SK-N-SH (cell line): Measurements from ENCODE around the gene NDUFS7. TPM values are rescaled to one million over a fixed set of nuclear protein-coding genes. Genes with fewer than 3 reads are reported as not detected.

Experiments used
- CTCF ChIA-PET: fragments of 300-600, 350-600 bp; formaldehyde crosslinking; extraction: SDS; loops from one replicate; lab custom pipeline; 2021; lab: Yijun Ruan, JAX
- POLR2A ChIA-PET: fragments of 350-600 bp; sonication (Branson Sonifier 250); formaldehyde crosslinking; extraction: SDS; loops from one replicate; lab custom pipeline; 2020; ENCODE audit warnings: antibody characterized with exemption, inconsistent platforms; lab: Yijun Ruan, JAX
- DNase-seq: peaks from one replicate; pipeline ENCODE4 v3.0.0; 2012
- H2AFZ ChIP-seq: fragments of 200-600 bp; sonication (generic); 2 replicates; pipeline ENCODE4 v1.8.1; 2016; ENCODE audit warnings: antibody characterized with exemption, mild to moderate bottlenecking, low read depth
- H3F3A ChIP-seq: fragments of 200-600 bp; sonication (generic); replicated peaks from 2 replicates; pipeline ENCODE3; 2016; ENCODE audit warnings: antibody characterized with exemption, mild to moderate bottlenecking; ENCODE audit not compliant: insufficient read depth
- H3K27ac ChIP-seq, 2 experiments: fragments of 200-500 bp in 1 of 2; fragments of 200-600 bp in 1 of 2; sonication (Bioruptor generic) in 1 of 2; sonication (generic), shearing (Covaris generic) in 1 of 2; 2 replicates each; pipeline versions ENCODE4 v1.5.1 to v1.6.1; 2014 to 2016; ENCODE audit warnings: low read depth in 2 of 2, inconsistent platforms in 1 of 2, low read length in 1 of 2, mild to moderate bottlenecking in 1 of 2, mixed read lengths in 1 of 2
- H3K27me3 ChIP-seq: fragments of 200-600 bp; sonication (generic), shearing (Covaris generic); 2 replicates; pipeline ENCODE4 v1.6.1; 2016; ENCODE audit warnings: mixed run types; ENCODE audit not compliant: insufficient read depth
- H3K36me3 ChIP-seq, 2 experiments: fragments of 200-500 bp in 1 of 2; fragments of 200-600 bp in 1 of 2; sonication (Bioruptor generic) in 1 of 2; sonication (generic) in 1 of 2; replicated peaks in 1 of 2; 2 replicates each; pipeline versions ENCODE3 to v1.5.1; 2014 to 2016; ENCODE audit warnings: low read length in 1 of 2, mild to moderate bottlenecking in 1 of 2; ENCODE audit not compliant: insufficient read depth in 2 of 2, control insufficient read depth in 1 of 2
- H3K4me1 ChIP-seq, 2 experiments: fragments of 200-500 bp in 1 of 2; fragments of 200-600 bp in 1 of 2; sonication (Bioruptor generic) in 1 of 2; sonication (generic), shearing (Covaris generic) in 1 of 2; 2 replicates each; pipeline versions ENCODE4 v1.5.1 to v1.6.1; 2014 to 2016; ENCODE audit warnings: low read depth in 1 of 2, low read length in 1 of 2, mixed run types in 1 of 2; ENCODE audit not compliant: insufficient read depth in 2 of 2, control insufficient read depth in 1 of 2
- H3K4me2 ChIP-seq: fragments of 200-600 bp; sonication (generic), shearing (Covaris generic); 2 replicates; pipeline ENCODE4 v1.6.1; 2017; ENCODE audit warnings: mixed run types
- H3K4me3 ChIP-seq, 2 experiments: fragments of 200-500 bp in 1 of 2; fragments of 200-600 bp in 1 of 2; sonication (Bioruptor generic) in 1 of 2; sonication (generic), shearing (Covaris generic) in 1 of 2; 2 replicates each; pipeline versions ENCODE4 v1.5.1 to v1.8.1; 2014 to 2016; ENCODE audit warnings: low read depth in 2 of 2, inconsistent platforms in 1 of 2, low read length in 1 of 2, mild to moderate bottlenecking in 1 of 2, mixed read lengths in 1 of 2, moderate library complexity in 1 of 2
- H3K79me2 ChIP-seq: fragments of 200-600 bp; sonication (generic); 2 replicates; pipeline ENCODE4 v1.8.1; 2017; ENCODE audit warnings: mild to moderate bottlenecking; ENCODE audit not compliant: insufficient read depth
- H3K9ac ChIP-seq: fragments of 200-600 bp; sonication (generic); 2 replicates; pipeline ENCODE4 v1.6.1; 2017; ENCODE audit warnings: mixed run types
- H3K9me2 ChIP-seq: fragments of 200-600 bp; sonication (generic); 2 replicates; pipeline ENCODE4 v1.6.1; 2017; ENCODE audit warnings: mixed run types
- H3K9me3 ChIP-seq: fragments of 200-600 bp; sonication (generic); 2 replicates; pipeline ENCODE4 v1.6.1; 2017; ENCODE audit warnings: mixed run types, mild to moderate bottlenecking, moderate library complexity
- H4K20me1 ChIP-seq: fragments of 200-600 bp; sonication (generic); 2 replicates; pipeline ENCODE4 v1.6.1; 2017; ENCODE audit warnings: mild to moderate bottlenecking, mixed run types; ENCODE audit not compliant: insufficient read depth
- CHD2 ChIP-seq: fragments of 150-350 bp; IDR thresholded peaks from 2 replicates; pipeline ENCODE4 v1.6.1; 2018; ENCODE audit warnings: low read length; ENCODE audit not compliant: partially characterized antibody
- FOXJ3 ChIP-seq: sonication (generic); formaldehyde crosslinking; IDR thresholded peaks from 2 replicates; pipeline ENCODE4 v1.5.1; 2020; ENCODE audit warnings: mild to moderate bottlenecking, missing genetic modification reagents
- GATA2 ChIP-seq: sonication (generic); formaldehyde crosslinking; IDR thresholded peaks from 2 replicates; pipeline ENCODE4 v1.5.0; 2020; ENCODE audit warnings: mild to moderate bottlenecking, missing genetic modification reagents
- JUND ChIP-seq: IDR thresholded peaks from 2 replicates; pipeline ENCODE4 v1.4.0; 2012
- MXI1 ChIP-seq: IDR thresholded peaks from 2 replicates; pipeline ENCODE4 v1.6.1; 2012; ENCODE audit warnings: mild to moderate bottlenecking, low read depth, low read length, improper control_type of control experiment
- NRF1 ChIP-seq: IDR thresholded peaks from 2 replicates; pipeline ENCODE4 v1.6.1; 2012; ENCODE audit warnings: low read depth, mild to moderate bottlenecking, low read length
- PBX3 ChIP-seq: IDR thresholded peaks from 2 replicates; pipeline ENCODE4; 2012
- RAD21 ChIP-seq: IDR thresholded peaks from 2 replicates; pipeline ENCODE4 v1.6.1; 2012; ENCODE audit warnings: mild to moderate bottlenecking, low read length
- RCOR1 ChIP-seq: fragments of 150-350 bp; IDR thresholded peaks from 2 replicates; pipeline ENCODE4 v1.6.1; 2017; ENCODE audit warnings: antibody characterized with exemption, low read length
- RFX5 ChIP-seq: IDR thresholded peaks from 2 replicates; pipeline ENCODE4 v1.6.1; 2012; ENCODE audit warnings: mild to moderate bottlenecking, improper control_type of control experiment, low read length
- RXRA ChIP-seq: IDR thresholded peaks from 2 replicates; pipeline ENCODE4 v1.4.0; 2012; ENCODE audit warnings: low read depth, mild to moderate bottlenecking, borderline replicate concordance
- SIN3A ChIP-seq: IDR thresholded peaks from 2 replicates; pipeline ENCODE4 v1.6.1; 2012; ENCODE audit warnings: low read depth, mild to moderate bottlenecking, low read length, moderate library complexity, borderline replicate concordance
- TAF1 ChIP-seq: IDR thresholded peaks from 2 replicates; pipeline ENCODE4 v1.6.1; 2012; ENCODE audit warnings: low read depth, mild to moderate bottlenecking, low read length, moderate library complexity, borderline replicate concordance
- TCF12 ChIP-seq: IDR thresholded peaks from 2 replicates; pipeline ENCODE4 v1.4.0; 2012
- TEAD4 ChIP-seq: IDR thresholded peaks from 2 replicates; pipeline ENCODE4 v1.4.0; 2012; ENCODE audit warnings: mild to moderate bottlenecking, borderline replicate concordance; ENCODE audit not compliant: insufficient read depth
- USF1 ChIP-seq: IDR thresholded peaks from 2 replicates; pipeline ENCODE4 v1.4.0; 2012; ENCODE audit warnings: low read depth, borderline replicate concordance
- USF2 ChIP-seq: fragments of 150-350 bp; IDR thresholded peaks from 2 replicates; pipeline ENCODE4 v1.6.1; 2017; ENCODE audit warnings: antibody characterized with exemption, low read length, low read depth, borderline replicate concordance
- YY1 ChIP-seq: IDR thresholded peaks from 2 replicates; pipeline ENCODE4 v1.4.0; 2012; ENCODE audit warnings: low read depth, mild to moderate bottlenecking
- ZBTB33 ChIP-seq: IDR thresholded peaks from 2 replicates; pipeline ENCODE4 v1.4.0; 2012; ENCODE audit warnings: low read depth, borderline replicate concordance
- WGBS: methylation state at CpG from one replicate; pipeline ENCODE4 v1.1.6; 2017; ENCODE audit warnings: low lambda C conversion rate; 5-methylcytosine and 5-hydroxymethylcytosine counted together
- polyA plus RNA-seq, 3 experiments: library from polyadenylated mRNA; depleted of rRNA; stranded (reverse); fragments of >200 nt; gene quantifications; 2 replicates each; pipeline ENCODE4 v1.2.3, GENCODE V29; 2012
- TF ChIP-seq, protein P1 (sequence below): IDR thresholded peaks from 2 replicates; pipeline ENCODE4 v1.4.0; 2012; ENCODE audit warnings: low read depth

The NDUFS7 gene
- polyA plus RNA-seq, 1 of the 3 experiments (the other 2 are of a cell fraction) = 66.4 TPM

- H3K9ac ChIP-seq = no peak overlapping the region
- no peaks in the 10 kb centered on the region for H3K27me3 ChIP-seq
- H3K9me3 ChIP-seq = no peaks in the 10 kb centered on the region
- DNase-seq = no peak
- H3K4me3 ChIP-seq = no peak overlapping the region
- H3K4me1 ChIP-seq = no peaks in the 10 kb centered on the region; a peak in 1 of 4 replicates
- 96% methylated on average over 28 of the region's 40 CpGs for WGBS
- H3K9me2 ChIP-seq = no peaks in the 10 kb centered on the region
- TF ChIP-seq RFX5 = no peak
- TF ChIP-seq RXRA = no peak
- no peak for TF ChIP-seq CHD2
- TF ChIP-seq USF2 = no peak
- no peak for TF ChIP-seq RCOR1
- TF ChIP-seq YY1 = no peak
- TF ChIP-seq PBX3 = no peak
- no peak for TF ChIP-seq TAF1
- TF ChIP-seq MXI1 = no peak
- TF ChIP-seq SIN3A = no peak
- no peak for TF ChIP-seq JUND
- no peak for TF ChIP-seq TEAD4
- no peak for TF ChIP-seq USF1
- no peak for TF ChIP-seq GATA2 (CRISPR knock-in tag)
- TF ChIP-seq ZBTB33 = no peak
- no peak for TF ChIP-seq RAD21
- TF ChIP-seq TCF12 = no peak
- TF ChIP-seq, protein P1, sequence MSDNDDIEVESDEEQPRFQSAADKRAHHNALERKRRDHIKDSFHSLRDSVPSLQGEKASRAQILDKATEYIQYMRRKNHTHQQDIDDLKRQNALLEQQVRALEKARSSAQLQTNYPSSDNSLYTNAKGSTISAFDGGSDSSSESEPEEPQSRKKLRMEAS = no peak
- TF ChIP-seq NRF1 = no peak
- TF ChIP-seq FOXJ3 = no peak
- peaks cover 7 to 93% of the 10 kb centered on the region in 2 experiments for H3K36me3 ChIP-seq
- H3K4me2 ChIP-seq = no peak overlapping the region
- ChIA-PET POLR2A (no interaction called here), CTCF (interaction anchor here (0.6 to 1.2 kb wide), 3 partner anchors 9 to 21 kb away, joined by 3 read pairs; no protein-coding TSS in a partner anchor)
- peaks cover 46% of the 10 kb centered on the region for H3K79me2 ChIP-seq
- H4K20me1 ChIP-seq = peaks cover 38% of the 10 kb centered on the region
- H3F3A ChIP-seq = no peaks in the 10 kb centered on the region
- no peak overlapping the region for H2AFZ ChIP-seq
- H3K27ac ChIP-seq = no peak overlapping the region
Measured at GRCh38 chr19:1423436-1424191, 39.9 kb downstream of the NDUFS7 start.
